GM06990 (cell line): ENCODE data around the gene CTTNBP2NL.
A peak's percentile ranks its signal among the peaks of the same experiment; 100 is the strongest.

ENCODE experiments used
- DNase-seq: peaks from one replicate; pipeline ENCODE4 v3.0.0-alpha.2; 2011; ENCODE audit not compliant: insufficient read length; ENCODE audit errors: extremely low read depth
- H3K27me3 ChIP-seq: replicated peaks from 2 replicates; pipeline ENCODE4 v1.6.0; 2011; ENCODE audit warnings: low read length; ENCODE audit not compliant: control insufficient read depth, insufficient read depth
- H3K36me3 ChIP-seq: 2 replicates; pipeline ENCODE4 v1.5.1; 2011; ENCODE audit warnings: low read length; ENCODE audit not compliant: control insufficient read depth, insufficient read depth
- H3K4me3 ChIP-seq: replicated peaks from 2 replicates; pipeline ENCODE4 v1.5.1; 2011; ENCODE audit warnings: low read depth, mild to moderate bottlenecking, control low read depth, low read length
- TF ChIP-seq, protein P1 (sequence below): IDR thresholded peaks from 2 replicates; pipeline ENCODE4 v1.5.1; 2011; ENCODE audit warnings: low read length, control low read depth, mild to moderate bottlenecking, inconsistent platforms; ENCODE audit not compliant: insufficient read depth, poor library complexity, severe bottlenecking

CTTNBP2NL gene

GRCh38 chr1:112493351-112493750, 97.3 kb downstream of the CTTNBP2NL start:
- TF ChIP-seq, protein P1, sequence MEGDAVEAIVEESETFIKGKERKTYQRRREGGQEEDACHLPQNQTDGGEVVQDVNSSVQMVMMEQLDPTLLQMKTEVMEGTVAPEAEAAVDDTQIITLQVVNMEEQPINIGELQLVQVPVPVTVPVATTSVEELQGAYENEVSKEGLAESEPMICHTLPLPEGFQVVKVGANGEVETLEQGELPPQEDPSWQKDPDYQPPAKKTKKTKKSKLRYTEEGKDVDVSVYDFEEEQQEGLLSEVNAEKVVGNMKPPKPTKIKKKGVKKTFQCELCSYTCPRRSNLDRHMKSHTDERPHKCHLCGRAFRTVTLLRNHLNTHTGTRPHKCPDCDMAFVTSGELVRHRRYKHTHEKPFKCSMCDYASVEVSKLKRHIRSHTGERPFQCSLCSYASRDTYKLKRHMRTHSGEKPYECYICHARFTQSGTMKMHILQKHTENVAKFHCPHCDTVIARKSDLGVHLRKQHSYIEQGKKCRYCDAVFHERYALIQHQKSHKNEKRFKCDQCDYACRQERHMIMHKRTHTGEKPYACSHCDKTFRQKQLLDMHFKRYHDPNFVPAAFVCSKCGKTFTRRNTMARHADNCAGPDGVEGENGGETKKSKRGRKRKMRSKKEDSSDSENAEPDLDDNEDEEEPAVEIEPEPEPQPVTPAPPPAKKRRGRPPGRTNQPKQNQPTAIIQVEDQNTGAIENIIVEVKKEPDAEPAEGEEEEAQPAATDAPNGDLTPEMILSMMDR, result no peak
- H3K27me3 ChIP-seq, result no peaks in the 10 kb centered on the region
- no peaks in the 10 kb centered on the region for H3K36me3 ChIP-seq
- DNase-seq, result no peak
- no peak overlapping the region for H3K4me3 ChIP-seq

GRCh38 chr1:112496290-112496689, 100.3 kb downstream of the CTTNBP2NL start:
- TF ChIP-seq, protein P1, result no peak
- no peak for DNase-seq
- H3K4me3 ChIP-seq, result no peak overlapping the region
- no peaks in the 10 kb centered on the region for H3K27me3 ChIP-seq
- H3K36me3 ChIP-seq, result no peaks in the 10 kb centered on the region

- H3K4me3 ChIP-seq, result peak overlapping the region; percentile 60
- TF ChIP-seq, protein P1, result peak; percentile 91
- peak; percentile 61 for DNase-seq
- H3K36me3 ChIP-seq, result no peaks in the 10 kb centered on the region
- peaks cover 2% of the 10 kb centered on the region for H3K27me3 ChIP-seq
Observed at GRCh38 chr1:112501810-112502641, 106.0 kb downstream of the CTTNBP2NL start.

DNA sequence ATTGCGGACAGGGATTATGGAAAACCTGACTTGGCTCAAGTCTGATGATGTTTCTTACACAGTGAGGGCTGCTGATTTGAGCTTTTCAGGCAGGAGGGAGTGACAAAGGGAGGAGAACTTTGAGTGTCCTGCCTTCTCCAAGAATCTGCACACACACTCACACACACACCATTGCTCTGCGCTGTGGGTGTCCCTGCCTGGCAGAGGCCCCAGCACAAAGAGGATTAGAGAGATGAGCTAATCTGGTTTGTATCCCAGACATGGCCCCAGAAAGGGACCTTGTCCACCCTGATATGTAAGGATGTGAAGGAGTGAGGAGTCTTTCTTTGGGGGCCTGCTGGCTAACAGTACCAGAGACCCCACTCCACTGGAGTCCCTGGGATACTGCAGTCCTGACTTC, 106.8 kb downstream of the CTTNBP2NL start:
- Histone ChIP-seq H3K27me3 (peaks cover 2% of the 10 kb centered on the region), H3K4me3 (no peak overlapping the region), H3K36me3 (no peaks in the 10 kb centered on the region)
- TF ChIP-seq, protein P1, result no peak
- no peak for DNase-seq

DNA sequence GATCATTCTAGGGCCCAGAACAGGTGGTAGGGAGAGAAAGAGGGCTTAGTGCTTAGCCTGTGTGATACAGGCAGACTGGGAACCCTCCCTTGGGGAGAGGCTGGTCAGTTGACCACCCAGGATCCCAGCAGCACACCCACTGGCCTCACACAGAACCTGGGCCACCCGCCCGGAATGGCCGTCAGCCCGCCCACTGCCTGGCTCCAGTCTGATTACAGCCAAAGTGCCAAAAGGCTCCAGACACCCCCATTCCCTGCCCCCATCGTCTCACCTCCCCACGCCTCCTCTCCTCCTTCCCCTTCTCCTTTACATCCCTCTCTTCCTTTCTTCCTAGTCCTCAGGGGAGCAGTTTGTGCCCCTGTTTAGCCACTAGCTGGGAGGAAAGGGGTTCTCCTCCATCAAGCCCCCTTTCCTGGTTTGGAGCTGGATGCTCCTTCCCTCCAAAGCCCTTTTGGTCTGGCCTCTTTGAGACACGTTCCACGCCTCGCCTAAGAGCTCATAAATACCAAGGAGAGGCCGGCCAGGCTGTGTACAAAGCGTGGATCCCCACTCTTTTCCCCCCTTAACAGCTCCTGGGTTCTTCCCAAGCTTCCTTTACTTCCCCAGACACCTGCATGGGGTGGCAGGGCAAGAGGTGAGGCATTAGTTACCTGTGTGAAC, 108.1 kb downstream of the CTTNBP2NL start:
- TF ChIP-seq, protein P1, result no peak
- H3K27me3 ChIP-seq, result peaks cover 2% of the 10 kb centered on the region
- no peak for DNase-seq
- no peaks in the 10 kb centered on the region for H3K36me3 ChIP-seq
- H3K4me3 ChIP-seq, result no peak overlapping the region
